HG02973 (cell line): ENCODE measurements around the gene BICC1.

ENCODE experiments used
- ATAC-seq: cut with Tn5 transposase; IDR thresholded peaks from one replicate; pipeline ENCODE4 v1.9.1; 2021; ENCODE audit warnings: moderate library complexity; ENCODE audit not compliant: unreplicated experiment

The BICC1 gene

DNA sequence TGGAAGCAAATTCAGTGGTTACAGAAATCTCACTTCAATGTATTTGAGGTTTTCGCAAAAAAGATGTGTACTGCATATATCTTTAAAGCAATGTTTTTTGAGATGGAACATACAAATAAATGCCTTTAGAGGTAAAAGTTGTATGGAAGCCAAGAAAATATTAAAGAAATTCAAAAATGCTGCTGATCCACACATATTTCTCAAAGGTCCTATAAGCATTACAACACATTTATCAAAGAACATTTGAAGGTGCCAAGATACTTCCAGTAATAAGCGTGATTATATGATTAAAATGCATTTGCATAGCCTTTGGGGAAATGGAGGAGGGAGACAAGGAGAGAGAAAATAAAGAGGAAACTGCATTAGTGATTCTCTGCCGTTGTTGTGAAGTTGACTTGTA is 260.1 kb downstream of the BICC1 start:
- no peak for ATAC-seq

DNA sequence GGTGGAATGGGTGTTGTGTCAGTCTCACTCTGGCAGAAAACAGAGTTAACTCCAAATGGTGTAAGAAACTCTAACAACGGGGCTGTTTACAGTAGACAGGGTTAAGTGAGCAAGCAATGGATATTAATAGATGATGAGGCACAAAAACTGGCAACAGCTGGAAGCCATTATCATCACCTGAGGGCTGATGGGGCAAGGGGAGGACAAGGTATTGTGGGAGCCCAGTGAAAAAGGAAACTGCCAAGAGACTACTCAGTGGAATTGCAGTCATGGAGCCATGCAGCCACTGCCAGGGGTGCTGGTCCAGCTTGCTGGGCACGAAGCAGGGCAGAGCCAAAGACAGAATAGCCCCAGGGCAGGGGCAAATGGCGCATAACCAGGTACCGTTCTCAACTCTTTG is 260.7 kb downstream of the BICC1 start:
- no peak for ATAC-seq

DNA sequence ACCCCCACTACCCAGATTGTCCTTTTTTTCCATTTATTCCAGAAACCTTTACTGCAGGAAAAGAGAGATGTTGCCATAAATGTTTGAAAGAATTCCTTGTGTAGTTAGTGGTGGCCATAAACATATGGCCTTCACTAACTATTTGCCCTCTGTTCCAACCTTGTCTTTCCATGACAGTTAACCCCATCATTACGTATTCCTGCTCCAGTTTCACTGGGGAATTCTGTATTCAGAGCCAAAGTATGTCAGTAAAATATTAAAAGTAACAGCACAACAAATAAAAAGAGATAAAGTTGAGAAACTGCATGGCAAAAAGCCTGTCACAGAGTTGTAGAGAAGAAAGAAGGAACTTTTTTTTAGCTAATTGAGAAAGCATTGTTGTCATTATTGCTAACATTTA is 261.3 kb downstream of the BICC1 start:
- ATAC-seq = no peak

DNA sequence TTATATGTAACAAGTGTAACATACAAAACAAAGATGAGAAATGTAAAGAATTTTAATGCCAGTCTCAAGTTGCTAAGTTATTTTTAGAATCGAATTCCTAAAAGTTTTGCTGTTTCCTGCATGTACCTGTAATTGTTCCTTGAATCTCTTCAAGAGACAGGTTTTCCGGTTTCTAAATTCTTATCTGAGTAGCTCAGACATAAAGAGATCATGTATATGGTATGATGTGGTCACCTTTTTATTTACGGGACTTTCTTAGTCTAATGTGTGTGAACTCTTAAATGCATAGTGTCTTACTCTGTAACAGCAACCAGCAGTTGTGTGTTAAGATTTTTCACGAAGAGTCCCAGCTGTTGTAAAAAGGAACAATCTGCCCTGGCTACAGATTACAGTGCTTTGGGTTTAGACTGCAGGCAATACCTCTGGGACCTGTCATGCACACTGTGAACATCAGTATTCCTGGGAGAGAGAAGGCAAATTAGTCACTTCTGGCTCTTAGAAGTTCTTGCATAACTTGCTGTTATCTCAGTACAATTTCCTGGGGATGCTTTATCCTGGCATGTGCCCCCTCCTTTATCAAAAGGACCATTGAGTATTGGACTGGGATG is 263.4 kb downstream of the BICC1 start:
- no peak for ATAC-seq

DNA sequence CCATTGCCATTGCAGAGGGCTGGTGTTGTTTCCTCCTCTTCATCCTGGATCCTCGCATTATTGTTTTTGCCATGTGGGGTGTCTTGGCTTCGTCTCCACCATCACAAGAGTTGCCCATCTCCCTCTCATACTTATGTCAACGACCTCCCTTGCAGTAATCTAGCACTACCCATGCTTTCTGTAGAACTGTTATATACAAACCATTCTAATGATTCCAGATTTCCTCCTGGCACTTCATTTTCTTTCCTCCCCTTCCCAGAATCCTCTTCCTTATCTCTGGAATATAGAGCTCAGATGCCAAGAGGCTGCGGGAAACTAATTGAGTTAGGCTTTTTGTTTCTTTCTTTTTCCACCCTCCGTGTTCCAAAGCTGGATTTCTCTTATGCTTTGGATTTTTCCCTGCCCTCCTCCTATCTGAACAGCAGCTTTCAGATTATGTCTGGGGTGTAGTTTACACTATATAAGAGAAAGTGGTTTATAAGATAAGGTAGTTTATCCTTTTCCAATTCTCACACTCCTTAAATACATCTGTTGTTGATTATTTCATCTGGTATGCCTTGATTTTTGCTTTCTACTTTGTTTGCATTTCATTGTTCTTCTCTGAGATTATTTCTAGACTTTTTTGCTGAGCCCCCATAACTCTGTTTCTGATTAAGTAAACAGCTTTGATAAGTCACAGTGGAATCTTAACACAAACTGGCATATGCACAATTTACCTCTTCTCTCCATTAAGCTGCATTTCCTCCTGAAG is 264.1 kb downstream of the BICC1 start:
- no peak for ATAC-seq

DNA sequence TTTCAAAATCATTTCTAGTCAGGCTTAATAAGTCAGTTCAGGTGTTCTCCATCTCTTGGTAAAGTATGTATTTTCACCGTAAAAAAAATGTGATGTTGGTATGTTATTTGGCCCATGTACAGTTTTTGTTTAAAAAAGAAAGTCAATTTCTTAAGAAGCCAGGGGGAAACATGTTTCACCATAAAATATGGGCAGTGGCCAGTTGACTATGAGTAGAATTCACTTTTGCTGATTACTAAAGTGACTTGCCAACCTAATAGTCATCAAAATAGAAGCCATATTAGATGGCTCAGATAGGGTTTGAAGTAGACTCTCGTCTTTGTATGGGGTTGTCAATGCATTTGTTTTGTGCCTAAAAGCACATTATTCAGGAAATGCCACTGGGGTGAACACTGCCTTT is 266.3 kb downstream of the BICC1 start:
- no peak for ATAC-seq

DNA sequence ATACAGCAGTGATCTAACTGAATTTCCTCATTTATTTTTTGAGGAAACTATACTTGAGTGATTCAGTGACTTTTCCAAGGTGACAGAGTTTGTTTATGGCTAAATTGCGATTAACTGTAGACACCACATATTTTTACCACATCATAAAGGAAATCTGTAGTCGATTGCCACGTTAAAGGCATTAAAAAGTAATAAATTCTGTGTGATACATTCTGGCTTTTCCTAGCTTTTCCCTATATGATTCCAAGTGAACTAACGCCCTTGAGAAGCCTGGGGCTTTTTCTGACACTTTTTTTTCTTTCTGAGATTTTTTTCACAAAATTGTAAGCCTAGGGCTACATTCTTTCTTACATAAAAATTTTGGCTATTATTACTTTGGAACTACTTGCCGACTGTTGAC is 266.9 kb downstream of the BICC1 start:
- ATAC-seq = no peak

DNA sequence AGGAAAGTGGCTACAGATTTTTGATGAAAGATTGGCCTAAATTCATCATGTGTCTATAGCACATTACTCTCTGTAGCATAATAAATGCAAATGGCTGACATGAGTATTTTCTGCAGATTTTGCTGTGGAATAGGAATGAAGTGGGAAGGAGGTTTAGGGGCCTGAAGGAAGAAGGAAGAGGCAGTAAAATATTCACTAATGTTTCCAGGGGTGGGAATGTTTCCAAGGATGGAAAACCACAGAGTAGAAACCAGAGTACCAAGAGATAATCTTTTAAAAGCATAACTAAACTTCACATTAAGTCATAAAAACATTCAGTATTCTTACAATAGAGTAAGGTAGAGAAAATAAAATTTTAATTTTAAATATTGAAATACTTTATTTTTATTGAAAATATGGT is 267.8 kb downstream of the BICC1 start:
- no peak for ATAC-seq

DNA sequence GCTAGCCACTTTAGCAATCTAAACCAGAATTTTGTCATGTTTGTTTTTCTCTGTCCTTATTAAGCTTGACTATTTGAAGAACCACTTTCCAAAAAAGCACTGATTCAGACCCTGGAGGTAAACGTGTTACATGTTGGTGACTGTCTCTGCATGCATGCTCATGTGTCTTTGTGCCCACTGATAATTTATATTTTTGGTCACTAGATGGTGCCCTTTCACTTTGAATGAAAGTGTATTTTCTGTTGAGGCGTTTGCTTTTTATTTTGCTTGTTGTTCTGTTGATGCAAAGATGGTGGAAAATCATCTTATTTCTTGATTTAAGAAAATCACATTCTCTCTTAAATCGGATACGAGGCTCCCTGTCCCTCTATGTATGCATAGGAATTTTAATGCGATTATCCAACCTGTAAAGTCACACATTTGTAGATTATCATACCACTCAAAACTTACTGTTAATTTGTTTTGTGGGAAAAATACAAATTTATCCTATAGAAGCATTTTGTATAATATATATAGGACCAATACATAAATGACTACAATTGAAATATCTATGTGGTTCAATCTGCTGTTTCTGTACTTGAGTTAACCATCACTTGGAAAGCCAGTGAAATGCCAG is 269.3 kb downstream of the BICC1 start:
- ATAC-seq = no peak

DNA sequence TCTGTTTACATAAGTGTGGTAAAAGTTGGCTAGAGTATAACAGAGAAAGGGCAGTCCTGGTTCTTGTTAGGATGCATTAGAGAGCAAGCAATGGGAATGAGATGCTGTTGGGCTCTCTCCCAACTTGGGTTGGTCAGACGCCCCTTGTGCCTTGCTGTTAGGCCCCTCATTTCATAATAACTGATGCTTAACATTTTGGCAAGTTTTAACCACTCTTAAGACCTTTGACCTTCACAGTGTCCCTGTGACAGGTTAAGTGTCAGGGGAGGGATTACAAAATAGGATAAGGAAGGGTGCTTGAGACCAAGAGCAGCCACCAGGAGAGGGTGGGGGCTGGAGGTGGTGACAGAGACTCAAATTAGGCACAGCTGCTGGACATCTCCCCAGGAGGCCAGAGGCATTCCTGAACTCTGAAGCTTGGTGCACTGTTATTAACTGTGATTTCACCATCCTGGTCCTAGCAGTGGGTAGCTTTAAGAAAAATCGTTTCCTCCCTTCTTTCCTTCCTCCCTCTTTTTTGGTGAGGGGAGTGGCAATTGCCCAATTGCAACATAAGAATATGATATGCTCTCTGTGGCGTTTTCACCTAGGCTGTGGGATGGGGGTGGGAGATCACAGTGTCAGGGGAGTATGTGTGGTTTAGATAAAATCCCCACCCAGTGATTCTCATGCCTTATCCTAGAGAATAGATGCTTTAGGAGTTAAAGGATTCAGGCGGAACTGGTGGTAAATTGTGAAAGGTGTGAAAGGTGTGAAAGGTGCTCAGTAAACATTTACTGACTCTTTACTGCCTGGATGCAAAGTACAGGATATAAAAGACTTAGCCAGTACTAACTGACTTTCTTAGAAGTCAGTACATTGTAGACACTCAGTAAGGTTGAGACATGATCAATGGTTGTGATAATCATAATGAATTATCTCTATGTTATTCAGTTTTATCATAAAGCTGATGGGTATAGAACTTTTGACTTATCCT is 270.5 kb downstream of the BICC1 start:
- ATAC-seq = no peak

DNA sequence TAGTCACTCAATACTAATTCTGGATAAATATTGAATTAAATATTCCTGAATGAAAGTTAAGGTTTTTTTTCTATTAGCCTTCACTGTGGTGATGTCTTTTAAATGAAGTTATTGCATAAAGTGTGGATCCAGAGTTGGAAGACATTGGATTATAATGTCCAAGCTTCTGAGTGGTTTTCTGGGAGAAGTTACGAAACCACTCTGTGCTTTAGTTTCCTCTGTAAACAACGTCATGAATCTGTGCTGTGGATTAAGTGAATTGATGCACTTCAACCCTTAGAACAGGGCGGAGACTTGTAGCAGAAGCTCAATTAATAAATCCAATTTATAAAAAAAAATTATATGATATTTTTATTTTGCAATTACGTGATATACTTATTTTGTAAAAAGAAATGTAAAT is 271.7 kb downstream of the BICC1 start:
- no peak for ATAC-seq

DNA sequence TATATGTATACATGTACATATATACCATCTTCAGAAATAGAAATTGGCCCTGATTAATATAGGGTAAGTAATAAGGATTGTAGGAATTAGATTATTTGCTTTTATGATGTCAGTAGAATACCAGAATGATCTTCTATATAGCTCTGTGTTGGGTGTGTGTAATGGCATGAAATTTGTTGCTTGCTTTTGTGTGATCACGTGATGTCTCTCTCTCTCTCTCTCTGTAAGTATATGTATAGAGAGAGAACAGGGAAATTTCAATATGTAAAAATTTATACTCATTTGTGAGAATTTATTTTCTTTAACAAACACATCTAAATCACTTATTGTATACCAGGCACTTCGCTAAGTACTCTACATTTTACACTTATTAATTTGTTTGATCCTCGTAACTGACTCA is 272.7 kb downstream of the BICC1 start:
- ATAC-seq = no peak

DNA sequence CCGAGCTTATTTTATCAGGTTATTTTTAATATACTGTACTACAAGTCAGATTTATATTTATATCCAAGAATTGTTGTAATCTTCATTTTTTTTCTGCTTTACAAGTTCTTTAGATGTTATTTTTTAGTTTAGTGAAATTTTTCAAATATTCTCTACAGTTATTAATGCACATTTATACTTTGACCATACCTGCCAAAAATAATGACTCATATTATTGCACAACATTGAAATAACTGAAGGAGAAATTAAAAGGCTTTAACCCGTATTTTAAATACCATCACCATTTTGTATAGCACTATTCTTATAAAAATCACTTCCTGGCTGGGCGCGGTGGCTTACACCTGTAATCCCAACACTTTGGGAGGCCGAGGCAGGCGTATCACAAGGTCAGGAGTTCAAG is 278.5 kb downstream of the BICC1 start:
- no peak for ATAC-seq

DNA sequence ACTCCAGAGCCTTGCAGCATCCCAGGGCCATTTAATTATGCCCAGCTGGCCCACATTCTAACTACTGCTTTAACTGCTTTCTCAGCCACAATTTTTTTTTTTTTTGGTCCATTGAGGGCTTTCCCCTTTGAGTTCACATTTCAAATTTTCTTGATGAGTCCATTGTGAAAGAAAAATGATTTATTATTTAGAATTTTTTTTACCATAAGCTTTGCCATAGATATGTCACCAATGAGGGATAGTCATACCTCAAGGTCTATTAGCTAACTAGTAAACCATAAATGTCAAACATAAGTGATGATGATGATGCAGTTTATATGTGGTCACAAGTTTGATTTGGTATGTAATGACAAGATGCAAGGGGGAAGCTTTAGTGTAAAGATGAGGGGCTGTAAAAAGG is 282.9 kb downstream of the BICC1 start:
- no peak for ATAC-seq

DNA sequence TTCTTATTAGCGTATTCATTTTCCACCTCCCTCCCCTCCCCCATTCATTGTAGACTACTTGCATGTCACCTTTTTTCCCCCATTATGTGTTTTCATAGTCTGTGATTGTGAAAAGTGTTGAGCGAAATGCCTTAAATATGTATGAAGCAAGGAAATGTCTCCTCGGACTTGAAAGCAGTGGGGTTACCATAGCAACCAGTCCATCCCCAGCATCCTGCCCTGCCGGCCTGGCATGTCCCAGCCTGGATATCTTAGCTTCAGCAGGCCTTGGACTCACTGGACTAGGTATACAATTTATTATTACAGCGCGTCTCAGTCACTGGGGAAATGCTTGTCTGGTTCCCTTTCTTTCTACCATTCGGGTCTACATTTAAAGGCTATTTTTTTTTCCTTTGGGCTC is 283.6 kb downstream of the BICC1 start:
- no peak for ATAC-seq

DNA sequence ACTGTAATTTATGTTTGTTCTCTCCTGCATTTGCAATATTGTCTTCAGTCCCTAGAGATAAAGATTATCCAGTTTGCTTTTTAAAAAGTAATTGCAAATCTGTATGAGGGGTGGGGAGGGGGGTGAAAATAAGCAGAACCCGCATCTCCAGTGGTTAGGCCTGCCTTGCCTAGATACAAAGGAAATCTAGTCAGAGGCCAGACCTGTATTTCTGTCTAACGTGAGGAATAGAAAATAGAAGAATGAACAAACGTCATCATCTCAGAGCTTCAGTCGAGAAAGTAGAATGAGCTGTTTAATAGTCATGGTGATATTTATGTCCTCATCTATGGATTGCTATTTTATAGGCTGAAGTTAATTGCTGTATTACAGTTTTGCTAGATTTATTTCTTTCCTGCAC is 284.2 kb downstream of the BICC1 start:
- ATAC-seq = no peak

DNA sequence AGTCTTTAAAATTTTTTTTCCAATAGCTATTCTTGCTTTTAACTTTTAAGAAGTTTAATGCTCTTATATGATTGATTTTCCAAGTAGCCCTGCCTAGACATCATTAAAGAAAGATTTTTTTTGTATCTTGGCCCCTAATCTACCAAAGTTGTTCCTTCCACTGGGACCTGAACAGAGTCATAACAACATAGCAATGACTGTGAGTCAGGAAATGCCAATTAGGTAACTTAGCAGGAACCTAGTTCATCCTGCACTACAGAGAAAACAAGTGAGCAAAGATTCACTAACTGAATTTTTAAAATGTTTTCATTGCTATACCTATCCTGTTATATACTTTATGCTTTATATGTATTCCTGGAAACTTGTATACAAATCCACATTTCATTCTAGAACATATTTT is 284.7 kb downstream of the BICC1 start:
- no peak for ATAC-seq

DNA sequence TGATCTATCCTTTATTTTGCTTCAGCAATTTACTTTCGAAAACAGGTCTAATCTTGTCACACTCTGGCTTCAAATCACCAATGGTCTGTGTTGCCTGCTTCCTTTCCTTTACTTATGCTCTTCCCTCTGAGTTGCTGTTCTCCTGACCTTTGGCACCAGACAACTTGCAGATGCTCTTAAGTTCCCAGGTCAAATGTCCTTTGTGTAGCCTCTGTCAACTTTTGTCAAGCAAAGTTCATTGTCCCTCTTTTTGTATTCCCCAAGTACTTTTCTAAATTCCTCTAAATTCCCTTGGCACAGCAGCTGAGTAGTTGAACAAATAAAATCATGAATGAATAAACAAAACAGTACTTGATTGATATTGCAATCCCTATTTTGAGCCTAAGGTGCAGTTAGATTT is 289.4 kb downstream of the BICC1 start:
- no peak for ATAC-seq

DNA sequence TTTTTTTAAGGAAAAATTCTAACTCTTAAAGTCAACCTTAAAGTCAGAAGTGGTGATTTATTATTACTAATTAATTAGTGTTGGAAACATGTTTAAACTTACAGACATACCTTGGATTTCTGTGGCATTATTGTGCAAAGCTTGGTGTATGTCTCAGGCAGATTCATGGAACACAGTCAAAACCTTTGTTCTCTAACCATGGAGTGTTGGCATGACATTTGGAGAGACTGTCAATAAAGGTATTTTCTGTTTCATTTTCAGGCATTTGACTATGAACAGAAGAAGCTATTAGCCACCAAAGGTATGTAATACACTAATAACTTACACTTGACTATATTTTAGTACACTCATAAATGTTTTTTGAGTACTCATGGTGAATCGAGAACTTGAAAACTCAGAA is 293.7 kb downstream of the BICC1 start:
- ATAC-seq = no peak

DNA sequence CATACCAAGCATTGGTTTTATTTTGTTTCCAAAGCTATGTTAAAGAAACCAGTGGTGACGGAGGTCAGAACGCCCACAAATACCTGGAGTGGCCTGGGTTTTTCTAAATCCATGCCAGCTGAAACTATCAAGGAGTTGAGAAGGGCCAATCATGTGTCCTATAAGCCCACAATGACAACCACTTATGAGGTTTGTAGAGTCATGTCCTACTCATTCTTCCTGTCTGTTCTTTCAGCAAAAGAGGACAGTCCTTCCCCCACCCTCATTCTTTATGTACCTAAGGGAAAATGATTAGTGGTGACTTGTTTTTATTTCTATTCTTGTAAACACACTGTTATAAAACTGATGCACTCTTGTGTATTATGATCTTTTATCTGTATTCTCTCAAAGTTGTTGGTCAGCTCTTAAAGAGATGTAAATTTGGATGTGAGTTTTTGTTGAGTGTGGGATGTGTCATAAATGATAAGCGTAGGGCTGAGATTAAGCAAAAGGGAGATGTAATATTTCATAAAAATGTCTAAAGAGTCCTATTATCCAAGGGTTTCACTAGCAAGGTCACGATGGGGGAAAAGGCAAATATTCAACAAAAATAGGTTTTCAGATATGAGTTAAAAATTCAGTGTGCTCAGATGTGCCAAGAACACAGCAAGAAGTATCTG is 294.4 kb downstream of the BICC1 start:
- ATAC-seq = no peak

DNA sequence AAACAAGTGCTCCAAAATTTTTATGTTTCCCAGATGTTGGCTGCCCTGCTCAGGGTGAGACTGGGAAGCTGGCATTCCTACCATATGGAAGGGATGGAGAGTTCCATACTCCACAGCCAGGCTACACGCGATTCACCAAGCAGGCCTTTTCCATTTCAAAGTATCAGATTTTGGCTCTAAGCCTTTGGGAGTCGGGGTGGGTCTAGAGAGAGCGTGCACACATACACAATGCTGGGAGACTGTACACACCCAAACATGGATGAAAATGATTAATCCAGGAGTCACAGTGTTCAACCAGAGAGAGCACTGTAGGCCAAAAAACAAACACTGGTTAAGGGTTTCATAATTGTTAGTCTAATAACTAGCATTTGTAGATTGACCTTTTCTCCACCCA is 295.0 kb downstream of the BICC1 start:
- no peak for ATAC-seq
